GM23338 (cell line): ENCODE results near the gene CDC73.

Source experiments
- EZH2 ChIP-seq: fragments of 200-600 bp; sonication (generic); IDR thresholded peaks from one replicate; pipeline ENCODE4 v1.8.0; 2017; ENCODE audit warnings: antibody characterized with exemption, mild to moderate bottlenecking, low read depth; ENCODE audit not compliant: unreplicated experiment
- EZH2phosphoT487 ChIP-seq: fragments of 200-600 bp; sonication (generic); IDR thresholded peaks from one replicate; pipeline ENCODE4 v1.8.1; 2018; ENCODE audit warnings: antibody characterized with exemption; ENCODE audit not compliant: unreplicated experiment
- POLR2AphosphoS5 ChIP-seq: IDR thresholded peaks from 2 replicates; pipeline ENCODE4 v1.6.1; 2016; ENCODE audit warnings: antibody characterized with exemption, low read depth
- REST ChIP-seq: IDR thresholded peaks from one replicate; pipeline ENCODE4 v1.6.1; 2018; ENCODE audit warnings: antibody characterized with exemption; ENCODE audit not compliant: unreplicated experiment
- TF ChIP-seq, protein P1 (sequence below), 2 experiments: fragments of 200-600 bp in 1 of 2; sonication (generic) in 1 of 2; conservative IDR thresholded peaks; 2 replicates each; pipeline versions ENCODE4 v1.5.1 to v1.6.1; 2016 to 2017; ENCODE audit warnings: antibody characterized with exemption in 2 of 2, low read depth in 2 of 2, mild to moderate bottlenecking in 2 of 2, moderate library complexity in 1 of 2

DNA sequence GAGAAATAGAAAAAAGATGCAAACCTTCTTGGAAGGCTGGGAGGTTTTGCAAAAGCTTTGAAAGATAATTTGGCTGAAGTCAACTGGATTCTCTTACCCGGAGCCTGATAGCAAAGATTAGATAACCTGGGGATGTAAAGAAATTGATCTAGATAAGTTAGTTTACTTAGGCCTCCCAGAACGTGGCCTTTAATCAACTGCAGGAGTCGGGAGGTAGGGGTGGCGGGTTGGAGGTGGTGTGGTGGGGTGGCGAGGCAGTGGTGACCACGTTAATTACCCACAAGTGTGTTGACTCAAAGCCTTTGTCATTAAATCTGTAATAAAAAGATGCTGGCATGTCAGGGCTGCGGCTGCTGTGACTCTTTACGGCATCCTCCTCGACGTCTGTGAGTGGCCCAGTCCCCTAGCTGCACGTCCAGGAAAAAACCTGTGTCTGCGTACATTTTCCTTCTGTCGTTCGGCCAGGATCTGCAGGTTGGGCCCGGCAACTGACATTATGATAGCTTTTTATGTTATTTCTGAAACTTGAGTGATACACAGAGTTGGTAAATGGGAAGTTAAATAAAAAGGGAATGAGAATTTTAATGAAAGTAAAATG, 115.6 kb downstream of the CDC73 start:
- TF ChIP-seq EZH2phosphoT487 (no peak), REST (no peak), EZH2 (no peak), POLR2AphosphoS5 (no peak)
- TF ChIP-seq, protein P1, sequence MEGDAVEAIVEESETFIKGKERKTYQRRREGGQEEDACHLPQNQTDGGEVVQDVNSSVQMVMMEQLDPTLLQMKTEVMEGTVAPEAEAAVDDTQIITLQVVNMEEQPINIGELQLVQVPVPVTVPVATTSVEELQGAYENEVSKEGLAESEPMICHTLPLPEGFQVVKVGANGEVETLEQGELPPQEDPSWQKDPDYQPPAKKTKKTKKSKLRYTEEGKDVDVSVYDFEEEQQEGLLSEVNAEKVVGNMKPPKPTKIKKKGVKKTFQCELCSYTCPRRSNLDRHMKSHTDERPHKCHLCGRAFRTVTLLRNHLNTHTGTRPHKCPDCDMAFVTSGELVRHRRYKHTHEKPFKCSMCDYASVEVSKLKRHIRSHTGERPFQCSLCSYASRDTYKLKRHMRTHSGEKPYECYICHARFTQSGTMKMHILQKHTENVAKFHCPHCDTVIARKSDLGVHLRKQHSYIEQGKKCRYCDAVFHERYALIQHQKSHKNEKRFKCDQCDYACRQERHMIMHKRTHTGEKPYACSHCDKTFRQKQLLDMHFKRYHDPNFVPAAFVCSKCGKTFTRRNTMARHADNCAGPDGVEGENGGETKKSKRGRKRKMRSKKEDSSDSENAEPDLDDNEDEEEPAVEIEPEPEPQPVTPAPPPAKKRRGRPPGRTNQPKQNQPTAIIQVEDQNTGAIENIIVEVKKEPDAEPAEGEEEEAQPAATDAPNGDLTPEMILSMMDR (conservative IDR thresholded peaks at IDR 0.05; ENCODE audit: low read depth in 2 of 2), result no peak
